ENCODE measurements around the gene CARNS1.

GRCh38 chr11:67422891-67423290, 7.4 kb downstream of the CARNS1 start:
- TF ChIP-seq EZH2 (IDR thresholded peaks at IDR 0.05; ENCODE audit: low read length, missing control alignments): no peak
- TF ChIP-seq CTCF (conservative IDR thresholded peaks at IDR 0.05 in 1 of 2, IDR thresholded peaks at IDR 0.05 in 1 of 2; ENCODE audit: low read depth in 1 of 2, low read length in 2 of 2): no peak

Measured in fibroblast of lung (primary cell).